CD4-positive, alpha-beta T cell treated with Interleukin-21 for 1 hour (primary cell): ENCODE data around the gene ALG6.
"Not testable (repeated sequence)": the region's sequence is repeated elsewhere in the genome, so short reads cannot be mapped to it uniquely, and the experiment has no call there.

Source experiments
- DNase-seq: peaks from one replicate; pipeline ENCODE4 v3.0.0-alpha.2; 2020

The ALG6 gene

GRCh38 chr1:63328781-63329180 is 38.6 kb upstream of the ALG6 start:
- DNase-seq: no peak

GRCh38 chr1:63329621-63330330 is 37.7 kb upstream of the ALG6 start:
- DNase-seq: no peak

- DNase-seq: no peak
Observed at GRCh38 chr1:63330331-63330916, 37.0 kb upstream of the ALG6 start.

GRCh38 chr1:63342402-63342801 is 25.0 kb upstream of the ALG6 start:
- DNase-seq: no peak

- DNase-seq: no peak
Observed at GRCh38 chr1:63343922-63344321, 23.5 kb upstream of the ALG6 start.

GRCh38 chr1:63350320-63350719 is 17.1 kb upstream of the ALG6 start:
- DNase-seq: no peak

- DNase-seq: no peak
Observed at GRCh38 chr1:63352736-63353135, 14.7 kb upstream of the ALG6 start.

GRCh38 chr1:63356234-63356633 is 11.2 kb upstream of the ALG6 start:
- not testable (repeated sequence) for DNase-seq

- no peak for DNase-seq
Observed at GRCh38 chr1:63359561-63359960, 7.9 kb upstream of the ALG6 start.

GRCh38 chr1:63362073-63362472 is 5.4 kb upstream of the ALG6 start:
- DNase-seq: no peak

- no peak for DNase-seq
Observed at GRCh38 chr1:63362578-63362977, 4.8 kb upstream of the ALG6 start.

GRCh38 chr1:63363014-63363413 is 4.4 kb upstream of the ALG6 start:
- no peak for DNase-seq

- DNase-seq: no peak
Observed at GRCh38 chr1:63366908-63367214, 566 bp upstream of the ALG6 start.

GRCh38 chr1:63368131-63368530 is 704 bp downstream of the ALG6 start:
- peak; percentile 1 for DNase-seq

GRCh38 chr1:63379583-63379982 is 12.2 kb downstream of the ALG6 start:
- DNase-seq: no peak

GRCh38 chr1:63381741-63382140 is 14.3 kb downstream of the ALG6 start:
- DNase-seq: no peak

GRCh38 chr1:63401945-63402344 is 34.5 kb downstream of the ALG6 start:
- no peak for DNase-seq

- DNase-seq: no peak
Observed at GRCh38 chr1:63403386-63403785, 36.0 kb downstream of the ALG6 start.

GRCh38 chr1:63405021-63405420 is 37.6 kb downstream of the ALG6 start:
- DNase-seq: no peak

GRCh38 chr1:63405987-63406386 is 38.6 kb downstream of the ALG6 start:
- DNase-seq: no peak

- no peak for DNase-seq
Observed at GRCh38 chr1:63407002-63407401, 39.6 kb downstream of the ALG6 start.

- DNase-seq: no peak
Observed at GRCh38 chr1:63408331-63408730, 40.9 kb downstream of the ALG6 start.

- no peak for DNase-seq
Observed at GRCh38 chr1:63411066-63411465, 43.6 kb downstream of the ALG6 start.

- DNase-seq: no peak
Observed at GRCh38 chr1:63413394-63413793, 46.0 kb downstream of the ALG6 start.

- DNase-seq: no peak
Observed at GRCh38 chr1:63414691-63415365, 47.4 kb downstream of the ALG6 start.
